Forelimb muscle (tissue), 1 donor: Measurements from ENCODE around the gene POU6F2. TPM values are rescaled to one million over a fixed set of nuclear protein-coding genes. Genes with fewer than 3 reads are reported as not detected.
"Not testable (repeated sequence)": the region's sequence is repeated elsewhere in the genome, so short reads cannot be mapped to it uniquely, and the experiment has no call there.

Source experiments
- DNase-seq: peaks from one replicate; pipeline ENCODE4 v3.0.0-alpha.2; 2013; ENCODE audit warnings: low read depth
- polyA plus RNA-seq: library from polyadenylated mRNA; unstranded; fragments of 120-200 nt; gene quantifications from one replicate; pipeline ENCODE4 v1.2.1, GENCODE V29; 2013; ENCODE audit not compliant: insufficient read length

The POU6F2 gene
- polyA plus RNA-seq, 1 donor, result not detected

GRCh38 chr7:38978491-38978890 is 782 bp downstream of the POU6F2 start:
- no peak for DNase-seq

- DNase-seq, result no peak
Measured at GRCh38 chr7:38992203-38992602, 14.5 kb downstream of the POU6F2 start.

- DNase-seq, result no peak
Measured at GRCh38 chr7:39001595-39001994, 23.9 kb downstream of the POU6F2 start.

- DNase-seq, result no peak
Measured at GRCh38 chr7:39002755-39003154, 25.0 kb downstream of the POU6F2 start.

GRCh38 chr7:39005036-39005435 is 27.3 kb downstream of the POU6F2 start:
- no peak for DNase-seq

- no peak for DNase-seq
Measured at GRCh38 chr7:39005461-39005860, 27.8 kb downstream of the POU6F2 start.

GRCh38 chr7:39013049-39013939 is 35.6 kb downstream of the POU6F2 start:
- not testable (repeated sequence) for DNase-seq

GRCh38 chr7:39016609-39017008 is 38.9 kb downstream of the POU6F2 start:
- DNase-seq, result no peak

GRCh38 chr7:39017369-39017915 is 39.7 kb downstream of the POU6F2 start:
- DNase-seq, result no peak

- no peak for DNase-seq
Measured at GRCh38 chr7:39022796-39023195, 45.1 kb downstream of the POU6F2 start.

- no peak for DNase-seq
Measured at GRCh38 chr7:39027491-39027890, 49.8 kb downstream of the POU6F2 start.

GRCh38 chr7:39033885-39034624 is 56.3 kb downstream of the POU6F2 start:
- no peak for DNase-seq

- DNase-seq, result no peak
Measured at GRCh38 chr7:39035156-39035555, 57.4 kb downstream of the POU6F2 start.

- no peak for DNase-seq
Measured at GRCh38 chr7:39035903-39036302, 58.2 kb downstream of the POU6F2 start.

- no peak for DNase-seq
Measured at GRCh38 chr7:39042670-39043069, 65.0 kb downstream of the POU6F2 start.

- DNase-seq, result no peak
Measured at GRCh38 chr7:39043531-39043930, 65.8 kb downstream of the POU6F2 start.

- no peak for DNase-seq
Measured at GRCh38 chr7:39044489-39044888, 66.8 kb downstream of the POU6F2 start.

- no peak for DNase-seq
Measured at GRCh38 chr7:39045231-39045630, 67.5 kb downstream of the POU6F2 start.

GRCh38 chr7:39051279-39051678 is 73.6 kb downstream of the POU6F2 start:
- no peak for DNase-seq

GRCh38 chr7:39051707-39052106 is 74.0 kb downstream of the POU6F2 start:
- no peak for DNase-seq

GRCh38 chr7:39054731-39055130 is 77.0 kb downstream of the POU6F2 start:
- no peak for DNase-seq

GRCh38 chr7:39056153-39056552 is 78.4 kb downstream of the POU6F2 start:
- DNase-seq, result no peak

- no peak for DNase-seq
Measured at GRCh38 chr7:39062811-39063210, 85.1 kb downstream of the POU6F2 start.
